ENCODE measurements around the gene ANKRD36.
"Not testable (repeated sequence)": the region's sequence is repeated elsewhere in the genome, so short reads cannot be mapped to it uniquely, and the experiment has no call there.

Gene ANKRD36

GRCh38 chr2:97113050-97113881 lies at the start of gene ANKRD36:
Gene ANKRD36 (plus strand): TSS chr2:97113153. CDS start chr2:97113740, 587 bp downstream.
- DNase-seq (ENCODE audit: low read depth in 2 of 2), result peak; percentile 51 to 59

DNA sequence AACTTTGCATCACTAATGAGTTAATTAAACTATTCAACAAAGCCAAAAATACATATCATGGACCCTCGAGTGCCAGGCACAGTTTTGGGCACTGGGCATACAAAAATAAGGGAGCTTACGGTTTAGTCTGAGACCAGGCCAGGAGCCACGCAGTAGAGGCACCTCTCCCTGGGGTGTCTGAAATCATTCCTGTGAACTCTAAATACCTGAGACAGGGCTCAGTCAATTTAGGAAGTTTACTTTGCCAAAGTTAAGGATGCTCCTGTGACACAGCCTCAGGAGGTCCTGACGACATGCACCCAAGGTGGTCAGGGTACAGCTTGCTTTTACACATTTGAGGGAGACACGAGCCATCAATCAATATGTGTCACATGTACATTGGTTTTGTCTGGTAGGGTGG lies 46.9 kb upstream of the ANKRD36 start:
- not testable (repeated sequence) for DNase-seq (ENCODE audit: low read depth in 2 of 2)

DNA sequence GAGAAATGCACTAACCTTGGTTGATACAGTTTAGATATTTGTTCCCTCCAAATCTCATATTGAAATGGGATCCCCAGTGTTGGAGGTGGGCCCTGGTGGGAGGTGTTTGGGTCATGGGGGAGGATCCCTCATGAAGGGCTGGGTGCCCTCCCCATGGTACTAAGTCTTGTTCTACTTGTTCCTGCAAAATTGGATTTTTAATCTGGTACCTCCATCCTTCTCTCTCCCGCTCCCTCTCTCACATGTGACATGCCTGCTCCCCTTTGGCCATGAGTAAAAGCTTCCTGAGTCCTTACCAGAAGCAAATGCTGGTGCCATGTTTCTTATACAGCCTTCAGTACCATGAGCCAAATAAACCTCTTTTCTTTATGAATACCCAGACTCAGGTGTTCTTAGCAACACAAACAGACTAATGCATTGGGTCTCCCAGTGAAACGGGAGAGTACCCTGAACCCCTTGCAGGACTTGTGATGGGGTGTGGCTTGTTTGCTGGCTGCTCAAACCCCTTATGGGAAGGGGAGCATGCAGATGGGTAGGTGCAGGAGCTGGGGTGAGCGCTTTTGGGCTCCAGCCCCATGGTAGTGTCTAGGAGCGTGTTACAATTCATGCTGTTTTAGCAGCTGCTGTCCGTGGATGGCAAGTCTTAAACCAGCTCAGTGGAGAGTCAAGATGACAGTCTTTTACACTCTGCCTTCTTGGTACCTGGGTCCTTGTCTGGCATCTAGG lies 45.5 kb upstream of the ANKRD36 start:
- no peak for DNase-seq (ENCODE audit: low read depth in 2 of 2)

GRCh38 chr2:97068074-97068473 lies 44.9 kb upstream of the ANKRD36 start:
- no peak for DNase-seq (ENCODE audit: low read depth in 2 of 2)

GRCh38 chr2:97068722-97069121 lies 44.2 kb upstream of the ANKRD36 start:
- DNase-seq (ENCODE audit: low read depth in 2 of 2), result not testable (repeated sequence)

DNA sequence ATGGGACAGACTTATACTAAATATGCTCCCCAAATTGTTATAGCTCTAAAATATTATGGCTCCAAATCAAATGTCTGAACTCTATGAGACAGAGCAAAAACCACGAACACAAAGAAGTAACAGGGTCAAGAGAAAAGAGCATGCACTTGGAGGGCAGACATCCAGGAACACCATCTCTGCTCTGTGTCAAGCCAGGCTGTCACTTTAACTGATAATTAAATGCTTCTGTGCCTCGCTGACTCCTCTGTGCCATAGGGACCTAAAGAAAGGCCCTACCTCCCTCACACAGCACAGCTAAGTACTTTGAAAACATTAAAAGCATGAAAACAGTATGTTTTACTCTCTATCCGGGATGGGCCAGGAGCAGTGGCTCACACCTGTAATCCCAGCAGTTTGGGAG lies 42.0 kb upstream of the ANKRD36 start:
- DNase-seq (ENCODE audit: low read depth in 2 of 2), result not testable (repeated sequence)

DNA sequence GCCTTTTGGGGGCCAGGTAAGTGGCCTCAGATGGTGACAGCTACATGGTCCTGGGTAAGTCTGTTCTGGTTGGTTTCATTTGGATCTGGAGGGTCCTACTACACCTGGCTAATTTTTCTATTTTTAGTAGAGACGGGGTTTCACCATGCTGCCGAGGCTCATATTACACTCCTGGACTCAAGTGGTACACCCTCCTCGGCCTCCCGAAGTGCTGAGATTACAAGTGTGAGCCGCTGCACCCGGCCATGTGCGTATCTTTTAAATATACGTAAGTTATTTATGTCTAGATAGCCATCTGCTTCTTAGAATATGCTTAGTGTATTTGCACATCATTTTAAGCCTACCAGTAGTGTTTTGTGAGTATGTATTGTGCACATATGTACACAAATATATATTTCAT lies 35.7 kb upstream of the ANKRD36 start:
- DNase-seq (ENCODE audit: low read depth in 2 of 2), result not testable (repeated sequence)

- DNase-seq (ENCODE audit: low read depth in 2 of 2), result not testable (repeated sequence)
These were observed 32.1 kb upstream of the ANKRD36 start for GRCh38 chr2:97080855-97081254.

DNA sequence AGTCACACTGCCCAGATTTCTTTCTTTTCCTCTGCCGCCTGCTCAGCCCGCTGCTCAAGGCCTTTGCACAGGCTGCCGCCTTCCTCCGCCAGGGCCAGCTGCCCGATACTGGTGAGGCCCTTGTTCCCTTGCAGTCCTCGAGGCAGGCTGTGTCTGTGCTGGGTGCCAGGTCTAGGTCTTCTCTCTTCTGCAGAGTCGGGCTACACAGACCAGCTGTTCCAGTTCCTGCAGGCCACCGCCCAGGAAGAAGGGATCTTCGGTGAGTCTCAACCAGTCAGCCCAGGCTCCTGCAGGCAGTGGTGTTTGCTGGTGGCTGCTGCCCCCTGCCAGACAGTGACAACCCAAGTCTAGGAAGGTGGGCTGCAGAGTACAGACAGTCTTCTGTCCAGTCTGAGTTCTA lies 30.7 kb upstream of the ANKRD36 start:
- DNase-seq (ENCODE audit: low read depth in 2 of 2), result not testable (repeated sequence)

DNA sequence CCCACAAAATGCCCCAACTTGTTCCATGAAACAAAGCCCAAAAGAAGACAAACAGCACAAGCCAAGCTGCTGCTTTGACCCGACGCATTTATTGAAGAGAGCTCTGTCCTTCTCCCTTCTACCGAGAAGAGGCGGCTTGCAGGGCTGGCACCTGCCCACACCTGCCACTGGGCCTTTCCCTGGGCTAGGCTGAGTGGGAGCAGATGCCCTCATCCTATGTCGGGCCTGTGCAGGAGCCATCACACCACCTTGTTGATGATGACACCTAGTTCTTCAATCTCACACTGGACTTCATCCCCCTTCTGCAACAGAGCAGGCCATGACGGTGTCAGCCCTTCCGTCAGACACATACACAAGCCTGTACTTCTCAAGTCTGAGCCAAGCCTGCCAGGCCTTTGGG lies 29.4 kb upstream of the ANKRD36 start:
- DNase-seq (ENCODE audit: low read depth in 2 of 2), result not testable (repeated sequence)

DNA sequence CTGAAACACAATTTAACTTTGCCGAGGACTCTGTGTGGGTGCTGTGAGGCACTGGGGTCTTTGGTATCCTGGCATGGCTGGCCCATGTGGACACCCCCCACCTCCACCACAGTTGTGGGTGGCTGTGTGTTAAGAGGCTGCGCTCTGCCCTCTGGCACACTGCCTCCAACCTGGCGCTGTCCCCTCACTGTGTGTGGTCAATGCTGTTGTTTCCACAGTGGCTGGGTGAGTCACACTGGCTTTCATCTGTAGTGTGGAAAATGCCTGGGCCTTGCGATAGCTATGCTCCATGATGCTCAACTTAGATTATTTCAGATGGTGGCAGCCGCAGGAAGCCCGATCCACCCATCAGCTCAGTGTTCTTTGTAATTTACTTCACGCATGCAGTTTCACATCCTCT lies 27.9 kb upstream of the ANKRD36 start:
- not testable (repeated sequence) for DNase-seq (ENCODE audit: low read depth in 2 of 2)

DNA sequence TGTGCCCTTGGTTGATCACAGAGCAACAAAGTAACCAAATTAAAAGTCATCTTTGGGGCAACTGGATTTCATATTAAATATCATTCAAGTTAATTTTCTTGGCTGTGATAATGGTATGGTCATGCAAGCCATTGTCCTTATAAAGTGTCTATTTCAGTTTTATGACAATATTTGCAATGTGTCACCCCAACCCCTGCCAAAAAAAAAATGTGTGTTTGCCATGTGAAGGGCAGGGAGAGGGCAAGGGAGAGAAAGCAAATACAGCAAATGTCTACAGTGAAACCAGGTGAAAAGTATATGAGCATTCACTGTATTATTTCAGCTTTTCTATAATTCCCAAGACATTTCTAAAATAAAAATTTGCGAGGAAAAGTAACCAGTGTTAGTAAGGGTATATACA lies 24.2 kb upstream of the ANKRD36 start:
- not testable (repeated sequence) for DNase-seq (ENCODE audit: low read depth in 2 of 2)

DNA sequence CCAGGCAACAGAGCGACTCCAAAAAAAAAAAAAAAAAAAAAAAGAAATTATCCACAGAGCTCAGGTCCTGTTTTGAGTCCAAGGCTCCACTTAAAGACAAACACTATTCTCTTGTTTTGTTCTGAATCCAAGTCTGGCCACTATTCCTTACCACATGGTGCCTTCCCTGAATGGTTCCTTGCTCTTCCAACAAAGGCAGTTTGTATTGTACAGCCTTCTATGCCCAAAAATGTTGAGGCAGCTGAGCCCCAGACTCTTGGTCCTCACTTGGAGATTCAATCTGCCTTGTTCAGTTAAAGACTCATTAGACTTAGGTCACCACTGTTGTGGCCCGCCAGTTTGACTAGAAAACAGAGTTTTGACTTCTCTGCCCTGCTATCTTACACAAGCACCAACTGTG lies 20.0 kb upstream of the ANKRD36 start:
- not testable (repeated sequence) for DNase-seq (ENCODE audit: low read depth in 2 of 2)

DNA sequence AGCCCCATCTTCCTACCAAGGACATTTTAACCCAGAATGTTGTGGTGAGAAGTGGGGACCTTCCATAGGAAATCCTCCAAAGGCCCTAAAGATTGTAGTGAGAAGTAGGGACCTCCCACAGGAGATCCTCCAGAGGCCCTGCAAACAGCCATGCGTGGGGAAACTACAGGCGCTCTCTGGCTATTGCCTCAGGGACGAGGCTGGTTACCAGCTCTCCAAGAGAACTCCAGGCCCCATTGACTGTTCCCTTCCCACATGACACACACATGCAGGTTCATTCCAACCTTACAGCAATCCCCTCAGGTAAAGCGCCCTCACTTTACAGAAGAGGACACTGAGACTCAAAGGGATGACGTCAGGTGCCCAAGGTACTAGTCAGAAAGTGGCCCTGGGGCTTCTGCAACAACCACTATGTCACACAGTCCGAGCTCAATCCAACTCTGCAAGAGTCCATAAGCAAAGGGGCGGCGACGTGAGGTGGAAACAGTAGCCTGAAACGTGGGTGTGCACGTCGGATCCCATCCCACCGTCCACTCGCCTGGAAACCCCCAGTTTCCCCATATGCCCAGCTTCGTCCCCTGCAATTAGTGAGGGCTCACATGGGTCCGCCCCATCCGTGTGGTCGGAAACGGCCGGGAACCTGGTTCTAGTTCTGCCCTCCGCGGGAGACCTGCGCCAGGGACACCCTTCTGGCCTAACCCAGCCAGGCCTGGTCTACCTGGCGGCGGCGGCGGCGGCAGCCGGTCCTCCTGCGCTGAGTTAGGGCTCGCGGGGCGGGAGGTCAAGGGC lies 18.8 kb upstream of the ANKRD36 start:
- not testable (repeated sequence) for DNase-seq (ENCODE audit: low read depth in 2 of 2)

DNA sequence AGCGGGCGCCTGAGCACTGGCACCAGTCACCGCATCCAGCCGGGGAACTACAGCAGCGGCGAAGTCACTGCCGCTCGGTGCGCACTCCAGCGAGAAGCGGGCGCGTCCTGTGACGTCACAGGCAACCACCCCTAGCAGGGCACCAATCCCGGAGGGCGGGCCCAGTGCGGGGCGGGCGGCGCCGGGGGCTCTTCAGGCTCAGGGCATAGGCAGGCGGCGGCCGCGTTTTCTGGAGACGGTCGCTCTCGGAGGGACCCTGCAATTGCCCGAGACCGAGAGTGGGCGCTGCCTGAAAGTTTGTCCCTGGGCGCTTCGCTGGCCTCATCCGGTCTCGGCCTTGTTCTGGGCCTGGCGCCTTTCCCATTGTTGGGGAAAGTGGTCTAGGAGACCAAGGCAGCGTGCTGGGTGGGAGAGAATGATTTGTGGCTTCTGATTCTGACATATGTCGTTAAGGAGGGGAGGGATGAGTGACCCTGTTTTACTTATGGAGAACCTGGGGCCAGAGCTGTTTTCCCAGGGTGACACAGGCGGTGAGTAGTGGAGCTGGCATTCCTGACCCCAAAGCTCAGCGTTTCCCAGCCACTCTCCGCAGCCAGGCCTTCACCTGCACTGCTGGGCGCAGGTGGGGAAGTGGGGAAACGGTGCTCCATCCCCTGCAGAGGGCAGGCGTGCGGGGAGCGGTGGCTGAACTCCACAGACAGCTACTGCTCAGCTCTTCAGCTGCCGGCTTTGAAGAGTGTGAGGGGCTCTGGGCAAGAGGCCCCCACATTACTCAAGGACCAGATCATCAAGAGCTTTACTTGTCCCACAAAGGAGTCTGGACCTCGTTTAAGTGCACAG lies 18.0 kb upstream of the ANKRD36 start, which contains the start of gene FAHD2B:
FAHD2B (minus strand) TSS at position 111 of the 840 bp plus-strand sequence. CDS start 3,176 bp downstream, outside the sequence.
- peak in 1 of 2 experiments; percentile 17 for DNase-seq (ENCODE audit: low read depth in 2 of 2)

DNA sequence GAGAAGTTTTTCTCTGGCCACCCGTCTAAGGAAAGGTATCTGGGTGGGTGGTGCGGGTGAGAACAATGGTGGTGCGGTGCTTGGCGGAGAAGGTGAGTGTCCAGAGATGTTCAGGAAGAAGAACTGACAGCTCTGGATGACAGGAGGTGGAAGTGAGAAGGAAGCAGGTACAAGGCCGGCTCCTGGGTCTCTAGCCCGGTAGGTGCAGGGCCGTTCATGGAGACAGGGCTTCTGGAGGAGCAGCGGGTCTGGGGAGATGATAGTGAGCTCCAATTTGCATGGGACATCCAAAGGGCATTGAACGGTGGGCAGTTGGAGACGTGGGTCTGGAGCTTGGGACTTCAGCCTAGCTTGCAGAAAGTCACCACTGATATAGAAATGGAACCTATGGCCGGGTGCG lies 17.3 kb upstream of the ANKRD36 start:
- DNase-seq (ENCODE audit: low read depth in 2 of 2), result no peak

DNA sequence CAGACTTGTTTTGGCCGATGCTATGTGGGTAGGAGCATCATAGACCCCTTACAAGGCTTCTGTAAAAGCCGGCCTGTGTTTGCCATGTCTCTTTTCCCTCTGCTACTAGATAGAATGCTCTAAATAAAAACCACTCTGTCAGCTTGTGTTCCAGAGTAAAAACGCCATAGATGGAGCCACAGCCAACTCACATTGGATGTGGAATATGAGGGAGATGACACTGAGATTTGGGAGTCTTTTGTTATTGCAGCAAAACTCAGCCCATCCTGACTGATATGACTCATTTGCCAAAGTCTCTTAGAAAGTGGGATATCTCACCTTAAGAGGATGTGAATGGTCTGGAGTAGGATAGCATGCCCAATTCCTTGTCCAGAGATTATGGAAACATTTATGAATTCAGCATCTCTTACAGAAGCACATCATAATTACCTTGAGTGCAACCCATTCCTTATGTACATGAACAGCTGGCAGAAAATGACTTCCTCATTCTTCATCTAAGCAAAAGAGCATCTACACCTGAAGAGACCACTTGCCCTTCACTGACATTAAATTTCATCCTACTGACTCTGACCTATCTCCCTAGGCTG lies 14.1 kb upstream of the ANKRD36 start:
- not testable (repeated sequence) for DNase-seq (ENCODE audit: low read depth in 2 of 2)

DNA sequence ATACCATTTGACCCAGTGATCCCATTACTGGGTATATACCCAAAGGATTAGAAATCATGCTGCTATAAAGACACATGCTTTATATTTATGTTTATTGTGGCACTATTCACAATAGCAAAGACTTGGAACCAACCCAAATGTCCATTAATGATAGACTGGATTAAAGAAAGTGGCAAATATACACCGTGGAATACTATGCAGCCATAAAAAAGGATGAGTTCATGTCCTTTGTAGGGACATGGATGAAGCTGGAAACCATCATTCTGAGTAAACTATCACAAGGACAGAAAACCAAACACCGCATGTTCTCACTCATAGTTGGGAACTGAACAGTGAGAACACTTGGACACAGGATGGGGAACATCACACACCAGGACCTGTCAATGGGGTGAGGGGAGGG lies 6.1 kb upstream of the ANKRD36 start:
- DNase-seq (ENCODE audit: low read depth in 2 of 2), result not testable (repeated sequence)

- not testable (repeated sequence) for DNase-seq (ENCODE audit: low read depth in 2 of 2)
These were observed 1.7 kb upstream of the ANKRD36 start for GRCh38 chr2:97111246-97111645.

GRCh38 chr2:97112320-97113049 lies 468 bp upstream of the ANKRD36 start:
- DNase-seq (ENCODE audit: low read depth in 2 of 2), result peak in 1 of 2 experiments; percentile 1
